Measurements from ENCODE around the gene PADI1.
"Not testable (repeated sequence)": the region's sequence is repeated elsewhere in the genome, so short reads cannot be mapped to it uniquely, and the experiment has no call there.

Gene PADI1

GRCh38 chr1:17239420-17239819, 34.5 kb downstream of the PADI1 start:
- no peak for FAIRE-seq
- DNase-seq (ENCODE audit: insufficient read length, low spot score), result peak; percentile 79

- not testable (repeated sequence) for DNase-seq (ENCODE audit: insufficient read length, low spot score); FAIRE-seq
These were observed 36.3 kb downstream of the PADI1 start for GRCh38 chr1:17241011-17241779.

GRCh38 chr1:17241780-17242074, 36.8 kb downstream of the PADI1 start:
- not testable (repeated sequence) for DNase-seq (ENCODE audit: insufficient read length, low spot score); FAIRE-seq

- DNase-seq (ENCODE audit: insufficient read length, low spot score) (no peak), FAIRE-seq (no peak)
These were observed 38.3 kb downstream of the PADI1 start for GRCh38 chr1:17243274-17243673.

GRCh38 chr1:17244821-17245740, 40.2 kb downstream of the PADI1 start:
- FAIRE-seq, result peak; percentile 28
- peak; percentile 66 for DNase-seq (ENCODE audit: insufficient read length, low spot score)

- no peak for FAIRE-seq
- DNase-seq (ENCODE audit: insufficient read length, low spot score), result no peak
These were observed 40.9 kb downstream of the PADI1 start for GRCh38 chr1:17245816-17246325.

- no peak for FAIRE-seq
- DNase-seq (ENCODE audit: insufficient read length, low spot score), result no peak
These were observed 42.0 kb downstream of the PADI1 start for GRCh38 chr1:17246971-17247370.

GRCh38 chr1:17248781-17249180, 43.9 kb downstream of the PADI1 start, which contains the start of gene PADI3:
Gene PADI3 (plus strand): TSS chr1:17249098. CDS start chr1:17249138, 40 bp downstream.
- FAIRE-seq, result no peak
- no peak for DNase-seq (ENCODE audit: insufficient read length, low spot score)

- FAIRE-seq (peak; percentile 81), DNase-seq (ENCODE audit: insufficient read length, low spot score) (peak; percentile 80)
These were observed 45.7 kb downstream of the PADI1 start for GRCh38 chr1:17250601-17251000.

GRCh38 chr1:17251246-17251645, 46.3 kb downstream of the PADI1 start:
- DNase-seq (ENCODE audit: insufficient read length, low spot score) (no peak), FAIRE-seq (no peak)

- FAIRE-seq (no peak), DNase-seq (ENCODE audit: insufficient read length, low spot score) (no peak)
These were observed 46.9 kb downstream of the PADI1 start for GRCh38 chr1:17251701-17252376.

- DNase-seq (ENCODE audit: insufficient read length, low spot score) (no peak), FAIRE-seq (no peak)
These were observed 50.4 kb downstream of the PADI1 start for GRCh38 chr1:17255336-17255735.

- DNase-seq (ENCODE audit: insufficient read length, low spot score), result no peak
- no peak for FAIRE-seq
These were observed 53.3 kb downstream of the PADI1 start for GRCh38 chr1:17258116-17258757.

- DNase-seq (ENCODE audit: insufficient read length, low spot score) (no peak), FAIRE-seq (no peak)
These were observed 53.8 kb downstream of the PADI1 start for GRCh38 chr1:17258758-17259130.

- FAIRE-seq (peak; percentile 46), DNase-seq (ENCODE audit: insufficient read length, low spot score) (peak; percentile 27)
These were observed 54.4 kb downstream of the PADI1 start for GRCh38 chr1:17259233-17259873.

GRCh38 chr1:17260264-17260663, 55.3 kb downstream of the PADI1 start:
- no peak for DNase-seq (ENCODE audit: insufficient read length, low spot score)
- no peak for FAIRE-seq

- FAIRE-seq, result no peak
These were observed 55.8 kb downstream of the PADI1 start for GRCh38 chr1:17260738-17261137.

GRCh38 chr1:17263936-17264335, 59.0 kb downstream of the PADI1 start:
- DNase-seq (ENCODE audit: insufficient read length, low spot score) (no peak), FAIRE-seq (no peak)

More at GRCh38 chr1:17260738-17261137, 55.8 kb downstream of the PADI1 start:
- DNase-seq (ENCODE audit: insufficient read length, low spot score), result no peak

- no peak for FAIRE-seq
These were observed 59.5 kb downstream of the PADI1 start for GRCh38 chr1:17264470-17264869.

GRCh38 chr1:17265162-17265561, 60.2 kb downstream of the PADI1 start:
- DNase-seq (ENCODE audit: insufficient read length, low spot score) (no peak), FAIRE-seq (no peak)

More at GRCh38 chr1:17264470-17264869, 59.5 kb downstream of the PADI1 start:
- DNase-seq (ENCODE audit: insufficient read length, low spot score), result no peak
